SJCRH30 (cell line): ENCODE results near the gene NTHL1. TPM values are rescaled to one million over a fixed set of nuclear protein-coding genes. Genes with fewer than 3 reads are reported as not detected.

Source experiments
- DNase-seq, 2 experiments: peaks; one replicate each; pipeline ENCODE4 v3.0.0-alpha.2; 2015 to 2020
- H3K27ac ChIP-seq: fragments of 250-450 bp; sonication (Bioruptor Pico); 2 replicates; pipeline ENCODE4 v1.5.1; 2020; ENCODE audit warnings: mild to moderate bottlenecking, moderate library complexity
- H3K27me3 ChIP-seq: fragments of 250-450 bp; sonication (Bioruptor Pico); 2 replicates; pipeline ENCODE4 v1.5.1; 2020; ENCODE audit warnings: mild to moderate bottlenecking, moderate library complexity
- H3K36me3 ChIP-seq: fragments of 250-450 bp; sonication (Bioruptor Pico); 2 replicates; pipeline ENCODE4 v1.5.1; 2020; ENCODE audit warnings: mild to moderate bottlenecking, moderate library complexity
- H3K4me1 ChIP-seq: fragments of 250-450 bp; sonication (Bioruptor Pico); 2 replicates; pipeline ENCODE4 v1.5.1; 2020; ENCODE audit warnings: mild to moderate bottlenecking, moderate library complexity
- H3K4me3 ChIP-seq: fragments of 250-450 bp; sonication (Bioruptor Pico); 2 replicates; pipeline ENCODE4 v1.5.1; 2020; ENCODE audit warnings: mild to moderate bottlenecking, moderate library complexity
- H3K9me3 ChIP-seq: fragments of 250-450 bp; sonication (Bioruptor Pico); replicated peaks from 2 replicates; pipeline ENCODE4 v1.5.1; 2020; ENCODE audit warnings: mild to moderate bottlenecking, moderate library complexity
- total RNA-seq: library from RNA; depleted of rRNA; stranded (reverse); fragments of >200 nt; shearing (Covaris generic); gene quantifications from 2 replicates; pipeline ENCODE4 v1.2.3, GENCODE V29; 2014

The NTHL1 gene
- total RNA-seq, 1 experiment from 2014 or later = 16.6 TPM

DNA sequence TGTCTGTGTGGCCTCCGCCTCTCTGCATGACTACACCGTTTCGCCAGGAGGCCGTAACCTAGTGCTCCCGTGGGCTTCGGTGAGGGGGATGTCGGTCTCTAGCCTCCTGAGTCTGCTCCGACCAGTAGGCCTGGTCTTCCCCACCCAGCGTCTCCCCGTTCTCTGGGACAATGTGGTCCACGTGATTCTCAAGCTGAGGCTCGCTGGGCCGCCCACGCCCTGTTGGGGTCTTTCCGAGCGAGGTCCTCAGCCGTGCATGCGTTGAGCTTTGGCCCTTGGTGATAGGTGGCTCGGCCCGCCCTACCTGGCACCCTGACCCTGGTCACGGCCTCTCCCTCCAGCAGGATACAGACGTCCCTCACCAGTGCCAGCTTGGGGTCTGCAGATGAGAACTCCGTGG is 31.1 kb upstream of the NTHL1 start:
- H3K4me3 ChIP-seq = no peak overlapping the region
- H3K9me3 ChIP-seq = no peaks in the 10 kb centered on the region
- no peaks in the 10 kb centered on the region for H3K4me1 ChIP-seq
- no peaks in the 10 kb centered on the region for H3K36me3 ChIP-seq
- DNase-seq = no peak
- no peak overlapping the region for H3K27ac ChIP-seq
- no peaks in the 10 kb centered on the region for H3K27me3 ChIP-seq

DNA sequence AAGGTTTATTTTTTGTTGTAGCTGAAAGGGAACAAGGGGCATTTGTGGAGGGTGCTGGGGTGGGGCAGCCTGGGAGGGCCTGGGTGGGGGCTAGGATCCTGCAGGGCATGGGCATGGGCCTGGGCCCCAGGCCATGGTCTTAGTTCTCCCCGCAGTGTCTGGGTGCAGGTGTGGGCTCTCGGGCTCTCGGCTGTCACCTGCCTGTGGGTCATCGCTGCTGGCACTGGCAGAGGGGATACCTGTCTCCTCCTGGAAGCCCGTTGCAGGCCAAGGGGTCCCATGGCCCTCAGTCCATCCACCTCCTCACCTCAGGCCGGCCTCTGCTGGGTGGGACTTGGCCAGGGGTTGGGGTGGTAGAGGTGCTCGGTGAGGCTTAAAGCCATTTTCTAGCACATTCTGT is 30.5 kb upstream of the NTHL1 start:
- no peak for DNase-seq
- Histone ChIP-seq H3K36me3 (no peaks in the 10 kb centered on the region), H3K27ac (no peak overlapping the region)

DNA sequence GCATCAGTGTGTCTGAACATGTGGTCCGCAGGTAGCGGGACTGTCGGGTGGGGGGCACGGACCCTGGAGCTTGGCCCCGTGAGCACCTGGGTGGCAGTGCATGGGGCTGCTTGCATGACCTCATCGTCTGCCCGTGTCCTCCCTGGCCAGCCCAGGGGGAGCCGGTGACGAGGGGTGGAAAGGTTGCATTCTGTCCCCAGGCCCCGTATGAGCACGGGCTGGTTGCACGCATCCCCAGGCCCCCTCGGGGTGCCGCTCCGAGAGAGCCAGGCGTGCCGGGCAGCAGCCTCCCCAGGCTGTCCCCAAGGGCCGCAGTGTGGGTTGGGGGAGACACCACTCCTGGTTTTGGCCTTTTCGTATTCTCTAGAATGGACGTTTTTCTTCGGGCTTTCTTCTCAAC is 30.1 kb upstream of the NTHL1 start:
- no peak for DNase-seq
- Histone ChIP-seq H3K27me3 (no peaks in the 10 kb centered on the region), H3K4me3 (no peak overlapping the region), H3K27ac (no peak overlapping the region), H3K4me1 (no peaks in the 10 kb centered on the region), H3K9me3 (no peaks in the 10 kb centered on the region), H3K36me3 (no peaks in the 10 kb centered on the region)

More for the DNA sequence above, 30.5 kb upstream of the NTHL1 start:
- H3K27me3 ChIP-seq = no peaks in the 10 kb centered on the region
- H3K4me1 ChIP-seq = no peaks in the 10 kb centered on the region
- no peak overlapping the region for H3K4me3 ChIP-seq
- H3K9me3 ChIP-seq = no peaks in the 10 kb centered on the region

DNA sequence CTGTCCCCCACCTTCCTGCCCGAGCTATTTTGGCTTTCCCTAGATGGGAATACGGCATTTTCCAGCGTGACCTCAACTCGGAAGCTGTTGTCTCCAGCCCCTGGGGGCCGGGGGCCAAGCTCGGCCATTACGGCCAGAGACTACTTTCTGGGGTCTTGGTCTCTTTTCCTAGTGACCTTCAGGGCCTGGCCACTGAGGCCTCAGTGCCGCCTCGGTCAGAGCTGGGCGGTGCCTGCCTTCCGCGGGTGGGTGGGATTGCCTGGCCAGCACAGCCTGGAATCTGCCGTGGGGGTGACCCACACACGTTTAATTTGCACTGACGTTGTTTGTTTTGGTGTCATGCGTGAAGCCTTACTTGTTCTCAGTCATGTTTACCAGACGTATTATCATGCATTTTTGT is 29.4 kb upstream of the NTHL1 start:
- H3K27me3 ChIP-seq = no peaks in the 10 kb centered on the region
- no peaks in the 10 kb centered on the region for H3K9me3 ChIP-seq
- DNase-seq = no peak
- no peak overlapping the region for H3K4me3 ChIP-seq
- no peaks in the 10 kb centered on the region for H3K4me1 ChIP-seq
- H3K36me3 ChIP-seq = no peaks in the 10 kb centered on the region
- H3K27ac ChIP-seq = no peak overlapping the region

DNA sequence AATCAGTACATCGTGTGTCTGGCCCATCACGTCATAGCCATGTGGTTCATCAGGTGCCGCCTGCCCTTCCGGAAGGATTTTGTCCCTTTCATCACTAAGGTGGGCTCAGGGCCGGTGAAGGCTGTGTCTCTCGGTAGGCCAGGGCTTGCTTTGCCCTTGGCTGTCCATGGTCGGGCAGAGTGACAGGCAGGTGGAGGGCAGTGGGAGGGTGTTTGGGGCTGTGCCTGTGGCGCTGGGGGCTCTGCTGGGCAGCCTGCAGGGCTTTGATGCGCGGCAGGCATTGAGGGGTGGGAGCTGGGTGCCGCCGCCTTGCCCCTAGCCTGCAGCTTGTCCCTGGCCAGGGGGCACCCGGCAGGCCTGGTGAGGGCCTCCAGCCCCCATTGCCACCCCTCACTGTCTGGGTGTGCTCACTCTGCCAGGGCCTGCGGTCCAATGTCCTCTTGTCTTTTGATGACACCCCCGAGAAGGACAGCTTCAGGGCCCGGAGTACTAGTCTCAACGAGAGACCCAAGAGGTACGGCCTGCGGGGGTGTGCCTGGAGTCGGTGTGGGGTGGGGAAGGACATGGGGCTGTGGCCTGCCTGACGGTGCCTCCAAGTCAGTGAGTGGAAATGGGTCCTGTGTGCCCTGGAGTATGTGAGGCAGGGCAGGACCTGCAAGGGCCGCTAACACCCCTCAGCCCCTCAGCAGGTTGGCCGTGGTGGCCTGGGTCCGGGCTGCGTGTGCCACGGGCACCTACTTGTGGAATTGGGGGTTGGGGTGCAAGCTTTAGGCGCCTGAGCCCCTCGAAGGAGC is 28.6 kb upstream of the NTHL1 start:
- H3K36me3 ChIP-seq = no peaks in the 10 kb centered on the region

DNA sequence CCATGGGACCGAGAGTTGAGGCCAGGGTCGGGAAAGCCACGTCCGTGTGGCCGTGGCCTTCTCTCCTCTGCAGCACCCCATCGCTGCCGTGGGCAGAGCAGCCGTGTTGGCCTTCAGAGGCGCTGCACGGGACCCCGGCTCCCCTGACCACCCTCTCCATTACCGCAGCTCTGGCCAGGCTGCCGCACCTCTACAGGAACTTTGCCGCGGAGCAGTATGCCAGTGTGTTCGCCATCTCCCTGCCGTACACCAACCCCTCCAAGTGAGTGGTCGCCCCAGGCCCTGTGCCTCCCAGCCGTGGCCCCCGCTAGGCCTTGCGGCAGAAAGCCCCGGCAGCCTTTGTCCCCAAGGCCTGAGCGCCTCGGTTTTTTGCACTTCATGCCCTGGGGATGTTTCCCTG is 28.0 kb upstream of the NTHL1 start:
- H3K4me1 ChIP-seq = no peaks in the 10 kb centered on the region
- no peaks in the 10 kb centered on the region for H3K36me3 ChIP-seq
- no peaks in the 10 kb centered on the region for H3K27me3 ChIP-seq

More for the DNA sequence above, 28.6 kb upstream of the NTHL1 start:
- Histone ChIP-seq H3K4me1 (no peaks in the 10 kb centered on the region), H3K9me3 (no peaks in the 10 kb centered on the region), H3K27me3 (no peaks in the 10 kb centered on the region), H3K4me3 (no peak overlapping the region), H3K27ac (no peak overlapping the region)
- no peak for DNase-seq

DNA sequence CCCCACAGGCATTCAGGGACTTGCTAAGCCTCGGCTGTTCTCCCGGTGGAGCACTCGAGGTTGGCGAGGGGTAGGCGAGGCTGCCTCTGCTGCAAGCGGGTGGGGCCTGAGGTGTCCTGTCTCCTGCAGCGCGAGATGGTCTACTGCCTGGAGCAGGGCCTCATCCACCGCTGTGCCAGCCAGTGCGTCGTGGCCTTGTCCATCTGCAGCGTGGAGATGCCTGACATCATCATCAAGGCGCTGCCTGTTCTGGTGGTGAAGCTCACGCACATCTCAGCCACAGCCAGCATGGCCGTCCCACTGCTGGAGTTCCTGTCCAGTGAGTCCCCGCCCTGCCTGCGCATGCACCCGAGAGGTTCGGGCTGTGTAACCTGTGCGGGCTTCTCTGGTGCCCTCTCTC is 26.4 kb upstream of the NTHL1 start:
- Histone ChIP-seq H3K27me3 (no peaks in the 10 kb centered on the region), H3K4me1 (no peaks in the 10 kb centered on the region), H3K4me3 (no peak overlapping the region), H3K27ac (no peak overlapping the region), H3K9me3 (no peaks in the 10 kb centered on the region), H3K36me3 (no peaks in the 10 kb centered on the region)
- no peak for DNase-seq

More for the DNA sequence above, 28.0 kb upstream of the NTHL1 start:
- Histone ChIP-seq H3K9me3 (no peaks in the 10 kb centered on the region), H3K27ac (no peak overlapping the region), H3K4me3 (no peak overlapping the region)
- no peak for DNase-seq

DNA sequence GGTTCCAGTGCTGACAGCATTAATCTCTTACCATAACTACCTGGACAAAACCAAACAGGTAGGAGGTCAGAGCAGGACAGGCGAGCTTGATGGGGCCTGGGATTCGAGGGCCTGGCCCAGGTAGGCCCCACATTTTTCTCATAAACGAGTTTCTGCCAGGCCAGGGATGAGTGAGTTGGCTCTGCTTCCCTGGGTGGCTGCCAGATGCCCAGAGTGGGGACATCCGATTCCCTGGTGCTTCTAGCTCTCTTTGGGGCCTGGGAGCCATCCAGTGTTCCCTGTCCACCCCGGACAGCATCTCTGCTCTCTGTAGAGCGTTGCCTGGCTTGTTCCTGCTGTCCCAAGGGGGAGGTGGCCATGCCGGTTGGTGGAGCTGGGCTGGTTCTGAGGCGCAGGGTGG is 25.3 kb upstream of the NTHL1 start:
- Histone ChIP-seq H3K4me3 (no peak overlapping the region), H3K9me3 (no peaks in the 10 kb centered on the region), H3K27ac (no peak overlapping the region), H3K4me1 (no peaks in the 10 kb centered on the region), H3K36me3 (no peaks in the 10 kb centered on the region), H3K27me3 (no peaks in the 10 kb centered on the region)
- no peak for DNase-seq

DNA sequence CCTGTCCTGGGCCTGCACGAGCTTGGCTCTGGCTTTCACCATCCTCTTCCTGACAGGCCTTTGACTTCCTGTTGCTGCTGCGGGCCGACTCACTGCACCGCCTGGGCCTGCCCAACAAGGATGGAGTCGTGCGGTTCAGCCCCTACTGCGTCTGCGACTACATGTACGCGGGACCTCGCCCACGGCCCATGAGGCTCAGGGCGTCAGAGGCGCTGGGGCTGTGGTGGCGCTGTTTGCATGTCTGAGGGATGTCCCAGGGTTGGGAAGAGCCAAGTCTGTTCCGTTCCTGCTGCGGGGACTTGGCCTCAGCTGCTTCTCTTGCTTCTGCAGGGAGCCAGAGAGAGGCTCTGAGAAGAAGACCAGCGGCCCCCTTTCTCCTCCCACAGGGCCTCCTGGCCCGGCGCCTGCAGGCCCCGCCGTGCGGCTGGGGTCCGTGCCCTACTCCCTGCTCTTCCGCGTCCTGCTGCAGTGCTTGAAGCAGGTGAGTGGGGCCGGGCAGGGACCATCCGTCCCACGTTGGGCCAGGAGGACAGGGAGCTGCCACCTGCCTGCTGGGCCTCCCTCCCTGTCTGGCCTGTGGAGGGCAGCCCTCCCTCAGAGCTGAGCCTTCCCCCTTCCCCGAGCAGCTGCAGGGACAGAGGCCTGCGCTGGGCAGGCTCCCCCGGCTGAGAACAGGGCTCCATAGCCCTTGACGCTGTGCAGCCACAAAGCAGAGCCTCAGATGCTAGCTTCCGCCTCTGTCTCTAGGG is 24.0 kb upstream of the NTHL1 start:
- peaks cover 6% of the 10 kb centered on the region; the same call in 1 of the 2 replicates for H3K36me3 ChIP-seq
- no peaks in the 10 kb centered on the region for H3K9me3 ChIP-seq
- no peaks in the 10 kb centered on the region for H3K27me3 ChIP-seq
- H3K4me3 ChIP-seq = no peak overlapping the region
- H3K4me1 ChIP-seq = no peaks in the 10 kb centered on the region
- DNase-seq = no peak
- no peak overlapping the region for H3K27ac ChIP-seq

DNA sequence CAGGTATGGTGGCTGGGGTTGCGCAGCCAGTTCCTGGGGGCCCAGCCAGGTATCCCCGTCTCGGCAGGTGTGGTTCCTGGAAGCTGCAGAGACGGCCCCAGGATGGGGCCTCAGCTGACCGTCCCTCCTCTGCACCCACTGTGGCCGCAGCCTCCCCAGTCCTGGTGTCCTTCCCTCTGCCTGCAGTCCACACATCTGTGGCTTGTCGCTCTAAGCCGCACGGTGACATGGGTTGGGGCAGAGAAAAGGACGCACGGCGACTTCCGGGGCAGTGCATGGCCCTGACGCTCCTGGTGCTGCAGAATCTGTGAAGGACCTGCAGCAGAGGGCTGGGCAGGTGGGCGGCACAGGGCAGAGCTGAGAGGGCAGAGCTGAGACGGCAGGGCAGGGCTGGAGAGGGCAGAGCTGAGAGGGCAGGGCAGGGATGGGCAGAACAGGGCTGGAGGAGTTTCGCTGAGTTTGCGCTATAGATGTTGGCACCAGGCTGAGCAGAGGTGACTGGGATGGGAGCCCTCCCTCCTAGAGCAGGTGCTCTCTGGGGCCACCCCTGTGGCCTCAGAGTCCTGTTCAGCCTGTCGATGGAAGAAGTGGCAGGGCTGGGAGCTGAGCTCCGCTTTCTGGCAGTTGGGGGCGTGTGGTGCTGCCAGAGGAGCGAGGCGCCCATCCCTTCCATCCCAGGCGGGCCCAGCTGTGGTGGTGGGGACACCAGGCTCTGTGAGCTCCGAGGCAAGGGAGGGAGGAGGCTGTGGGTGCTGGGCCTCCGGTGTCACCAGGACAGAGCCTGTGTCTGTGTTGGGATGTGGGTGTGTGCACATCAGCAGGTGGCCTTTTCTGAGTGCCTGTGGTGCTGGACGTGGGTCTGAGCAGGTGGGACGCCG is 23.2 kb upstream of the NTHL1 start:
- Histone ChIP-seq H3K4me3 (no peak overlapping the region), H3K36me3 (peaks cover 12% of the 10 kb centered on the region), H3K27me3 (no peaks in the 10 kb centered on the region), H3K4me1 (no peaks in the 10 kb centered on the region), H3K9me3 (no peaks in the 10 kb centered on the region), H3K27ac (no peak overlapping the region)
- DNase-seq = no peak

DNA sequence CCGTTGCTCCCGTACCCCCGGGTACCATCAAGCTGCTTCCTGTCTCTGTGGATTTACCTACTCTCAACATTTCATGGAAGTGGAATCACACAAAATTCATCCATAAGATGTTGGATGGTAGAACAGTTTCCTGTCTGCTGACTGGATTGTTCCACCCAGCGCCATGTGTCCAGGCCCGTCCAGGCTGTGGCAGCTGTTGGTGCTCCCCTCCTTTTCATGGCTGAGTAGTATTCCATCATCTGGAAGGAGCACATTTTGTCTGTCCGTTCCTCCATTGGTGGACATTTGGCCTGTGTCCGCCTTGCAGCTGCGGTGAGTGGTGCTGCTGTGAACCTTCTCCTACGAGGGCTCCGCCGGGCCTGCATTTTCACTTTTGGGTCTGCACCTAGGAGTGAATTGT is 18.5 kb upstream of the NTHL1 start:
- no peak overlapping the region for H3K27ac ChIP-seq
- H3K36me3 ChIP-seq = peaks cover 14% of the 10 kb centered on the region
- no peak for DNase-seq
- no peaks in the 10 kb centered on the region for H3K27me3 ChIP-seq
- H3K4me1 ChIP-seq = no peaks in the 10 kb centered on the region
- H3K4me3 ChIP-seq = no peak overlapping the region
- no peaks in the 10 kb centered on the region for H3K9me3 ChIP-seq

DNA sequence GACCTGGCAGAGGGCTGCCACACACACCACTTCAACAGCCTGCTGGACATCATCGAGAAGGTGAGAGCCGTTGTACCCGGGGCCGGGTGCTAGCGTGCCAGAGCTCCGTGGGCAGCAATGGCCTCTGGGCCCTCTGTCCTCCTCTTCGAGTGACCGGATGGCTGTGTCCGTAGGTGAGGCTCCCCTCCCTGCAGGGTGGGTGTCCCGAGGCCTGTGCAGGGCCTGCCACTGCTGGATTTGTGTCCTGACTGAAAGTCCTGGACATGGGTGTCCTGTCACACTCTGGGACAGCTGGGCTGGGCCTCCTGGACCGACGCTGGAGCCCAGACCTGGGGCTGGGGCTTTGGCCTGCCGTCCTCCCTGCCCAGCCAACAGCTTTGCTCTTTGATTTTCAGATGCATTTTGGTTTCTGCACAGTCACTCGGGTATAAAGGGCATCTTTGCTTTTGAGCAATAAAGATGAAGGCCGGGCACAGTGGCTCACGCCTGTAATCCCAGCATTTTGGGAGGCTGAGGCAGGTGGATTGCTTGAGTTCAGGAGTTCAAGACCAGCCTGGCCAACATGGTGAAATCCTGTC is 16.8 kb upstream of the NTHL1 start:
- no peak overlapping the region for H3K27ac ChIP-seq
- DNase-seq = no peak
- no peaks in the 10 kb centered on the region for H3K27me3 ChIP-seq
- peaks cover 14% of the 10 kb centered on the region for H3K36me3 ChIP-seq
- H3K4me1 ChIP-seq = no peaks in the 10 kb centered on the region
- H3K4me3 ChIP-seq = no peak overlapping the region
- H3K9me3 ChIP-seq = no peaks in the 10 kb centered on the region

DNA sequence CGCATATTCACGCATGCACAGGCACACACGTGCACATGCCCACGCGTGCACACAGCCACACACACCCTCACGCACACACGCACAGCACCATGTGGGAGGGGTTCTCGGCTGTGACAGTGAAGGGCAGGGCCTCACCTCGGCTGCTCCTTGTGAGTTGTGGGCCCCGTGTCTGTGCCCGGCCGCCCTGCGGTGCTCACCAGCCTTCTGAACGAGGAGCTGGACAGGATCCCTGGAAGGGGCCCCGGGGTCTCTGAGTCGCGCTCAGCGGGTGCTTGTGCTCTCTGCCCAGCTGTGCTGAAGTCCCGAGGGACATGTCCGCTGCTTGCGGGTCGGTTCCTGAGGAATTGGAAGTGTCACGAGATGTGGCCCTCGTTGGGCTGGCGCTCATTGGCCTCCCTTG is 16.2 kb upstream of the NTHL1 start:
- Histone ChIP-seq H3K4me1 (no peaks in the 10 kb centered on the region), H3K27ac (no peak overlapping the region), H3K36me3 (peaks cover 14% of the 10 kb centered on the region), H3K27me3 (no peaks in the 10 kb centered on the region), H3K9me3 (no peaks in the 10 kb centered on the region), H3K4me3 (no peak overlapping the region)
- DNase-seq = no peak

DNA sequence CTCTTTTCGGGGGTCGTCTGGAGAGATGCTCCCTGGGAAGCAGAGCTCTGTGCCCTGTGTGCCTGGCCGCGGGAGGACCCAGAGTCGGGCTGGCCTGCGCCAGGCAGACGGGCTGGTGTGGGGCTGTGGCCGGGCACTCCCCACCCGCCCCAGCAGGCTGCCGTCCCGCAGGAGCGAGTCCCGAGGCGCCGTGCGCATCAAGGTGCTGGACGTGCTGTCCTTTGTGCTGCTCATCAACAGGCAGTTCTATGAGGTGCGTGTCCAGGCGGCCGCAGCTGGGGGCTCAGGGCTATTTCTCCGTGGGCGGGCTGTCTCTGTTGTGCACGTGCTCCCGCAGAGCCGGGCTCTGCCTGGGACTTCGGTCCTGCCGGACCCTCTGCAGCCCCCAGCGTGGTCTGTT is 15.2 kb upstream of the NTHL1 start:
- no peaks in the 10 kb centered on the region for H3K4me1 ChIP-seq
- DNase-seq = no peak
- no peaks in the 10 kb centered on the region for H3K27me3 ChIP-seq
- H3K9me3 ChIP-seq = no peaks in the 10 kb centered on the region
- peaks cover 14% of the 10 kb centered on the region for H3K36me3 ChIP-seq
- no peak overlapping the region for H3K4me3 ChIP-seq
- H3K27ac ChIP-seq = no peak overlapping the region
